ENCODE results near the gene SORCS2. TPM values are rescaled to one million over a fixed set of nuclear protein-coding genes. Genes with fewer than 3 reads are reported as not detected.

The SORCS2 gene
- total RNA-seq, 2 experiments from 2014 or later = not detected

DNA sequence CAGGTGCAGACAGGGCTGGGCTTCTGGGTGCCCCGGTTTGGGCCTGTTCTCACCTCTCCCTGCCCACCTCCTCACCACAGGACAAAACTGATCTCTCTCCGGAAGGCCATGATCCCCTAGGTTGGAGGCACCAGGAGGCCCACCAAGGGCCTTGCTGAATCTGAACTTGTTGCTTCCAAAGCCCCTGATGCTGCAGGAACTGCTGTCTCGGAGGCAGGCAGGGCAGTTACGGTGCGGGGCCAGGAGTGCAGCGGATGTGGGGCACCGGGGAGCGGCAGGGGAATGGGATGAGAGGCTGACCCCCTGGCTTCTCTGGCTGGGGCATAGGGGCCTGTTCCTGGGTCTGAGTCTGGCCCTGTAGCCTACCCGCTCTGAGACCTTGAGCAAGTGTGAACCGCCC lies 342.8 kb downstream of the SORCS2 start:
- no peaks in the 10 kb centered on the region for H3K36me3 Mint-ChIP-seq (ENCODE audit: low read depth)
- ChIA-PET POLR2A (no interaction called here), CTCF (no interaction called here)
- no peaks in the 10 kb centered on the region for H3K4me1 Mint-ChIP-seq (ENCODE audit: low read depth)
- no peaks in the 10 kb centered on the region for H3K9me3 Mint-ChIP-seq (ENCODE audit: insufficient read depth)
- no peak overlapping the region for H3K27ac Mint-ChIP-seq
- H3K4me3 Mint-ChIP-seq = no peak overlapping the region
- H3K27me3 Mint-ChIP-seq (ENCODE audit: low read depth) = no peaks in the 10 kb centered on the region
- DNase-seq = no peak
- no peak for ATAC-seq

DNA sequence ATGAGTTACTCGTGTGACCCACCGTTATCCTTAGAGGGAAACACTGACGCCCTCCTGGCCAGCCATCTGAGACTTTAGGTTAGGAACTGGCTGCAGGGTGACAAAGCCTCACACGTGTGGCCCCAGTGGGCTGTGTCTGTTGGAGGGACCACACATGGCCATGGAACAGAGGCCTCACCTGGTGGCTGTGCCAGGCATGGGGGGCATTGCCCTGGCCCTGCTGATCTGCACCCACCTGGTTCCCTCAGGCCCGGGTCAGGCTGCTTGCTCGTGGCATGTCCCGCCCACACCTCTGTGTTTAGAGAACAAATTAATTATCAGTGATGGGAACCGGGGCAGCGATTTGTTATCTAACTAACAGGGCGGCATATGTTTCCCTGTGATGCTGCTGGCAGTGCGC lies 343.3 kb downstream of the SORCS2 start:
- no peak for DNase-seq
- CTCF ChIA-PET = no interaction called here
- no peaks in the 10 kb centered on the region for H3K9me3 Mint-ChIP-seq (ENCODE audit: insufficient read depth)
- H3K36me3 Mint-ChIP-seq (ENCODE audit: low read depth) = no peaks in the 10 kb centered on the region
- ATAC-seq = no peak
- POLR2A ChIA-PET = no interaction called here
- no peak overlapping the region for H3K4me3 Mint-ChIP-seq
- no peaks in the 10 kb centered on the region for H3K27me3 Mint-ChIP-seq (ENCODE audit: low read depth)
- no peaks in the 10 kb centered on the region for H3K4me1 Mint-ChIP-seq (ENCODE audit: low read depth)
- H3K27ac Mint-ChIP-seq = no peak overlapping the region

DNA sequence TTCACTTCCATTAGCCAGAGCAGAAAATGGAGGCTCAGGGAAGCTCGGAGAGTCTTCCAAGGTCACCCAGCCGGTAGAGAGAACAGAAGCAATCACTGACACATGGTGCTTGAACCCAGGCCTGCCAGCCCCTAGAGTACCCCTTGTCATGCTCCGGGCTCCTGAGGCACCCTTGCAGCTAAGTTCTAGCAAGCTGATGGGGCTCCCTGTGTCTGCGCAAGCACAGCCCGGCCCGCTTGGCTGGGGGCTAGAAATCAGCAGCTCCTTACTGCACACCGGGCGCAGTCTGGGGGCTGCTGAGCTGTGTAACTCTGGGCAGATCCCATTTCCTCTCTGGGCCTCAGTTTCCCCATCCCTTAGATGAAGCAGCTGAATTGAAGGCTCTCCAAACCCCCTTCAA lies 344.5 kb downstream of the SORCS2 start:
- no peaks in the 10 kb centered on the region for H3K4me1 Mint-ChIP-seq (ENCODE audit: low read depth)
- H3K9me3 Mint-ChIP-seq (ENCODE audit: insufficient read depth) = no peaks in the 10 kb centered on the region
- CTCF ChIA-PET = no interaction called here
- POLR2A ChIA-PET = no interaction called here
- no peaks in the 10 kb centered on the region for H3K27me3 Mint-ChIP-seq (ENCODE audit: low read depth)
- H3K27ac Mint-ChIP-seq = no peak overlapping the region
- no peaks in the 10 kb centered on the region for H3K36me3 Mint-ChIP-seq (ENCODE audit: low read depth)
- H3K4me3 Mint-ChIP-seq = no peak overlapping the region
- DNase-seq (no peak), ATAC-seq (no peak)

DNA sequence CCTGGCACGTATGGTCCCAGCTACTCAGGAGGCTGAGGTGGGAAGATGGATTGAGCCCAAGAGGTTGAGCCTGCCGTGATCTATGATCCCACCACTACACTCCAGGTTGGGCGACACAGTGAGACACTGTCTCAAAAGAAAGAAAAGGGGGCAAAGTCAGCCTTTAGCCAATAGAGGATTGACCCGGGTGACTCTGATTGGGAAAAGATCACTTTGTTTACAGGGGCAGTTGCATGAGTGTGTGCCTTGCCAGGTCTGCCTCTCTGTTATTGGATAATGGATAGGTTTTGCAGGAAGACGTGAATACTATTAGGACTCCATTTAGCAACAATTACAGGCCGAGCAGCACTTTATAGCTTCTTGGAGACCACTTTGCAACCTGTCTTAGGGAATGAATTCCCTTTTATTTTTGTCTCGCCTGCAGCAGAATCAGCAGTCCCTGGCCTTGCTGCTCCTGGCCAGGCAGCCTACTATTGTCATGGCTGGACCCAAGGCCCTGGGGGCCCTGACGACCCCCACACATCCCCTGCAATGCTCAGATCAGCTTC lies 345.6 kb downstream of the SORCS2 start:
- no peak overlapping the region for H3K4me3 Mint-ChIP-seq
- POLR2A ChIA-PET = no interaction called here

DNA sequence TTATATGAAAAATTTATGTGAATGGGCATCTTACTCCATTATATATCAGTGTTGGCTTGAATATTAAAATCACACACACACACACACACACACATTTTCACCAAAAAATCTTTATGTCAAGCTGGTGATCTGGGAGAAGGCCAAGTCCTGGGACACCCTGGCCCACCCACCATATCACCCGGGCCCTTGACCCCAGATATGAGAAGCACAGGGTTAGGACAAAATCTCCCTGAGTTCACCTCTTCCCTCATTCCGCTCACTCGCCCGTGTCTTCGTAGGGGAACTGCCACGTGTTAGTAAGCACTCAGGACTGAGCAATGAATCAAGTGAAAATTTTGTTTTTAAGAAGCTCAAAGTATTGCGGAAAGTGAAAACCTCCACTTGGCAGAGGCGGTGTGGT lies 346.2 kb downstream of the SORCS2 start:
- ChIA-PET CTCF (no interaction called here), POLR2A (no interaction called here)
- Mint-ChIP-seq H3K4me3 (no peak overlapping the region), H3K27ac (no peak overlapping the region), H3K36me3 (ENCODE audit: low read depth) (no peaks in the 10 kb centered on the region), H3K4me1 (ENCODE audit: low read depth) (no peaks in the 10 kb centered on the region), H3K27me3 (ENCODE audit: low read depth) (no peaks in the 10 kb centered on the region), H3K9me3 (ENCODE audit: insufficient read depth) (no peaks in the 10 kb centered on the region)
- DNase-seq = no peak
- no peak for ATAC-seq

More for the DNA sequence above, 345.6 kb downstream of the SORCS2 start:
- H3K27me3 Mint-ChIP-seq (ENCODE audit: low read depth) = no peaks in the 10 kb centered on the region
- no peaks in the 10 kb centered on the region for H3K4me1 Mint-ChIP-seq (ENCODE audit: low read depth)
- ATAC-seq (no peak), DNase-seq (no peak)
- CTCF ChIA-PET = no interaction called here
- no peaks in the 10 kb centered on the region for H3K9me3 Mint-ChIP-seq (ENCODE audit: insufficient read depth)
- H3K27ac Mint-ChIP-seq = no peak overlapping the region
- H3K36me3 Mint-ChIP-seq (ENCODE audit: low read depth) = no peaks in the 10 kb centered on the region

DNA sequence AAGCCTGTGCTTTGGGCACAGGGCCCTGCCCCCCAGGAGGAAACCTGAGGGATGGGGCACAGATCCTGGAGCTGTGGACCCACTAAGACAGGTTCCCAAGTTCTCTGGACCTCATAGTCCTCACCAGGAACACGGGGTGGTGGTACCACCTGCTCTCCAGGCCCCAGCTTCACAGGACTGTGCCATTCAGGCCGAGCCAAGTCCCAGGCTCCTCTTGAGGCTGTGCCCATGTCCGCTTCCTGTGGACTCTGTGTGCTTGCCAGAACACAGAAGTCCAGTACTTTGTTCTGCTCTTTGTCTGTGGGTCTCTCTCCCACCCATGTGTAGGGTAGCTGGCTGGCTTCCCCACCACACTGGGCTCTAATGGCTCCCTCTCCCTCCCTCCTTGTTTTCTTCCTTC lies 346.8 kb downstream of the SORCS2 start:
- no peaks in the 10 kb centered on the region for H3K36me3 Mint-ChIP-seq (ENCODE audit: low read depth)
- peak overlapping the region; percentile 47 for H3K27ac Mint-ChIP-seq
- no peaks in the 10 kb centered on the region for H3K4me1 Mint-ChIP-seq (ENCODE audit: low read depth)
- H3K9me3 Mint-ChIP-seq (ENCODE audit: insufficient read depth) = no peaks in the 10 kb centered on the region
- ChIA-PET POLR2A (no interaction called here), CTCF (no interaction called here)
- DNase-seq (no peak), ATAC-seq (no peak)
- H3K4me3 Mint-ChIP-seq = no peak overlapping the region
- H3K27me3 Mint-ChIP-seq (ENCODE audit: low read depth) = no peaks in the 10 kb centered on the region

DNA sequence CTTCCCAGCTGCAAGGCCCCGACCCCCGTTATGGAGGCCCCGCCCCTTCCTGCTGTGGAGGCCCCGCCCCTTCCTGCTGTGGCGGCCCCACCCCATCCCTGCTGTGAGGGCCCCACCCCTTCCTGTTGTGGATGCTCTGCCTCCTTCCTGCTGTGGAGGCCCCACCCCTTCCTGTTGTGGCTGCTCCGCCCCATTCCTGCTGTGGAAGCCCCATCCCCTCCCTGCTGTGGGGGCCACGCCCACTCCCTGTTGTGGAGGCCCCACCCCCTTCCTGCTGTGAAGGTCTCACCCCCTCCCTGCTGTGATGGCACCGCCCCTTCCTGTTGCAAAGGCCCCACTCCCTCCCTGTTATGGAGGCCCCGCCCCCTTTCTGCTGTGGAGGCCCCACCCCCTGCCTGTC lies 347.3 kb downstream of the SORCS2 start:
- ATAC-seq = peak; percentile 77
- ChIA-PET CTCF (no interaction called here), POLR2A (no interaction called here)
- Mint-ChIP-seq H3K4me1 (ENCODE audit: low read depth) (no peaks in the 10 kb centered on the region), H3K36me3 (ENCODE audit: low read depth) (no peaks in the 10 kb centered on the region), H3K27me3 (ENCODE audit: low read depth) (no peaks in the 10 kb centered on the region), H3K27ac (peak overlapping the region; percentile 47), H3K4me3 (no peak overlapping the region), H3K9me3 (ENCODE audit: insufficient read depth) (no peaks in the 10 kb centered on the region)
- peak; percentile 81 for DNase-seq

DNA sequence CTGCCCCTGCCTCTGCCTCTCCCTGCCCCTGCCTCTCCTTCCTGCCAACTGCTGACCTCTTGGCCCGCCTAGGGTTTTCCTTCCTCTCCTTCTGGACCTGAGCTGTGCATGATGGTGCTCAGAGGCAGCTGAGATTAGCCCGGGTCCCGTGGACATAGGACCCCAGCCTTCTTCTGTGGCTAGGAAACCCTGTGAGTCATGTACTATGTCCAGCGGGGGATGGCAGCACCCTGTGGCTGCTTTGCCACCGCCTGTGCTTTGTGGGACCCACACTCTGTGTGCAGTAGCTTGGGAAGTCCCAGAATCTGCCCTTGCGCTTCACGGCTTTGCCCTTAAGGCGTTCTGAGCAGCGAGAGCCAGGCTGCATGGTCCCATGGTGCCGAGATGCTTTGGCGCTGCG lies 347.9 kb downstream of the SORCS2 start:
- no peaks in the 10 kb centered on the region for H3K9me3 Mint-ChIP-seq (ENCODE audit: insufficient read depth)
- CTCF ChIA-PET = no interaction called here
- ATAC-seq = peak; percentile 16

DNA sequence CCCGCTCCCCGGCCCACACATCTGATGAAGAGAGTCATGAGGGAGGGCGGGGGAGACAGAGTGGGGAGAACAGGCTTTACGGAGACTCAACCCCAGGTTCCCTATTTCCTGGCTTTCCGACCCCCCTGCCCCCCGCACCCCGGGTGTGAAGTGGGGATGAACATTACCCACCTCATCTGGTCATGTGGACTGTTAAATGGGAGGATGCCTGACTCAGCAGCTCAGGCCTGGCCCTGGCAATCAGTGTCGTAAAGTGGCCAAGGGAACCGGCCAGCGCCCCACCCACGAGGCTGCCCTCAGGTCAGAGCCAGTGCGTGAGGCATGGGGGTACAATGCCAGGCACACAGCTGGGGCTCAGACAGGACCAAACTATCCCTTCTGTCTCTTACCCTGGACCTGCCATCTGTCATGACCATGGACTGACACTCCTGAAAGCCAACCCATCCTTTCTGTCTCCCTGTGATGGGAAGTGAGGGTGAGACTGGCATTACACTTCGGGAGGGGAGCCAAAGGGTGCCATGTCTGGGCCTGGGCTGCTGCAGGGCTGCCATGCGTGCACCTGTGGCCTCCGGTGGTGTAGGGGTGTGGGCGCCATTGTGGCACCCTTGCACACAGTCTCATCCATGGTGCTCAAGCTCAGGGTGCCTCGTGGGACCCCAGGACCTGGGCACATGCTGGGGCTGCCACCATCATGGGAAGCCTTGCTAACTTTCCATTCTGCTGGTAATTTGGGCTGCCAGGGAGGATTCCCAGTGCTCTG lies 348.5 kb downstream of the SORCS2 start:
- Mint-ChIP-seq H3K27ac (no peak overlapping the region), H3K36me3 (ENCODE audit: low read depth) (no peaks in the 10 kb centered on the region), H3K4me3 (no peak overlapping the region), H3K4me1 (ENCODE audit: low read depth) (no peaks in the 10 kb centered on the region), H3K27me3 (ENCODE audit: low read depth) (no peaks in the 10 kb centered on the region), H3K9me3 (ENCODE audit: insufficient read depth) (no peaks in the 10 kb centered on the region)
- ChIA-PET POLR2A (no interaction called here), CTCF (no interaction called here)
- no peak for DNase-seq
- ATAC-seq = no peak

More for the DNA sequence above, 347.9 kb downstream of the SORCS2 start:
- no peaks in the 10 kb centered on the region for H3K4me1 Mint-ChIP-seq (ENCODE audit: low read depth)
- H3K36me3 Mint-ChIP-seq (ENCODE audit: low read depth) = no peaks in the 10 kb centered on the region
- H3K4me3 Mint-ChIP-seq = no peak overlapping the region
- H3K27me3 Mint-ChIP-seq (ENCODE audit: low read depth) = no peaks in the 10 kb centered on the region
- H3K27ac Mint-ChIP-seq = peak overlapping the region; percentile 34
- POLR2A ChIA-PET = no interaction called here
- no peak for DNase-seq

DNA sequence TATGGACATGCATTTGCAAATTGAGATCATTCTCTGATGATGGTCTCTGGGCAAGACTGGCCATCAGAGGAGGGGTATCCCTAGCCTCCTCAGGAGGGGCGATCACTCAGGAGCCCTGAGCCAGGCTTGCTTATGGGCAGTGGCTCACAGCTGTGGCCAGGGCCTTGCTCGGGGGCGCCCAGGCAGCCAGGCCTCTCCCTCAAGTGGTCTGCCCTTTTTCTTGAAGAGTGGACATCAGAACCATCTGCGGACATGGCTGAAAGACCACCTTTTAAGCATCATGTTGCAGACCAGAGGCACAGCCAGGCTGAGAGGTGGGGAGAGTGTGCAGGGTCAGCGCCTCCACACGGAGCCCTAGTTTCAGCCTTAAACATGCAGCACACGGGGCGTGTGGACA lies 349.1 kb downstream of the SORCS2 start:
- Mint-ChIP-seq H3K4me1 (ENCODE audit: low read depth) (no peaks in the 10 kb centered on the region), H3K27ac (no peak overlapping the region), H3K27me3 (ENCODE audit: low read depth) (no peaks in the 10 kb centered on the region), H3K4me3 (no peak overlapping the region), H3K36me3 (ENCODE audit: low read depth) (no peaks in the 10 kb centered on the region), H3K9me3 (ENCODE audit: insufficient read depth) (no peaks in the 10 kb centered on the region)
- ATAC-seq = no peak
- ChIA-PET CTCF (no interaction called here), POLR2A (no interaction called here)
- no peak for DNase-seq

DNA sequence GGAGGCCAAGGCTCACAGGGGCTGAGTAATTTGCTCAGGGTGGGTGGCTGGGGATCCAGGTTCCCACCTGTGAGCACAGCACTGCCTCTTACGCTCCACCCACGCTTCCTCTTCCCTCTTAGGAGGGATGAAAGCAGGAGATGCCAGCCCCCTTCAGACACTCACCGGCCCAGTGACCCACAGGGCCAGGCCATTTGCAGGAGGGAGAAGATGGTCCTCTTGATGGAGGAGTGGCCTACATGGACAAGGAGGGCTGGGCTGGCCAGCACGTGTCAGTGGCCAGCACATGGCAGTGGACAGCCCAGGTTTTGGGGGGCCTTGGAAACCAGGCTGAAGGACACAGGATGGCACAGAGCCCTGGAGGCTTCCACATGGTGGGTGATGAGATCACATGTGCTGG lies 350.4 kb downstream of the SORCS2 start:
- Mint-ChIP-seq H3K27me3 (ENCODE audit: low read depth) (no peaks in the 10 kb centered on the region), H3K27ac (no peak overlapping the region), H3K4me3 (no peak overlapping the region), H3K36me3 (ENCODE audit: low read depth) (no peaks in the 10 kb centered on the region), H3K9me3 (ENCODE audit: insufficient read depth) (no peaks in the 10 kb centered on the region), H3K4me1 (ENCODE audit: low read depth) (no peaks in the 10 kb centered on the region)
- ChIA-PET CTCF (no interaction called here), POLR2A (no interaction called here)
- no peak for DNase-seq
- ATAC-seq = no peak

DNA sequence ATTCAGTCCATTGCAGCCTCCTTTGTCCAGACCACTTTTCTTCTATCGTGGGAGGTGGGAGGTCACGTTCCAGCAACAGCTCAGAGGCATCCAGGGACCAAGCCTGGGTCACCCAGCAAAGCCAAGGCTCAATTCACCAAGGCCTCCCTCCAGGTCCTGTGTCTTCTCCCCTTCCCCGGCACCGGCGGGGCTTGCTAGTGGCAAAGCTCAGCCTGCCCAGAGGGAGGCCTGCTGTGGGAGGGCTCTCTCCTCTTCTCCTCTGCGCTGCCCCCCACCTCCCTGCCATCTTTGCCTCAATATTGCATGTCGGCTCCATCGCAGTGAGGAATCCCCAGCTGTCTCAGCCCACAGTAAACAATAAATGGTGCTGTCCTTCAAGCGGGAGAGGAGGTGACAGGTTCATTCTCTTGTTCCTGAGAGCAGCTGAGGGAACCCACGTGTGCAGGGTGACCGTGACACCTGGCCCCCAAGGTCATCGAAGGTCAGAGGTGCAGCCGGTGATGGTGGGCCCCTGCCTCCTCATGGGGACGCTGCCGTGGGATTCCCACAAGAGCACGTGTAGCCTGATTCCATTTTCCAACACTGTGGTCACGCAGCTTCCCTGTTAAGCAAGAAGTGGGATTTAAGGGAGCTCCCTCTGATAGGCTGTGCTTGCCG lies 353.9 kb downstream of the SORCS2 start:
- Mint-ChIP-seq H3K4me3 (no peak overlapping the region), H3K36me3 (ENCODE audit: low read depth) (no peaks in the 10 kb centered on the region), H3K9me3 (ENCODE audit: insufficient read depth) (no peaks in the 10 kb centered on the region), H3K27me3 (ENCODE audit: low read depth) (no peaks in the 10 kb centered on the region), H3K27ac (no peak overlapping the region), H3K4me1 (ENCODE audit: low read depth) (no peaks in the 10 kb centered on the region)
- ATAC-seq (no peak), DNase-seq (no peak)
- CTCF ChIA-PET = no interaction called here
- POLR2A ChIA-PET = no interaction called here

Measured in activated CD8-positive, alpha-beta T cell treated with anti-CD3 and anti-CD28 coated beads, Interleukin-2, amount 10 ng/mL, durations not matched to agents 7 days and 5 days (primary cell).